Measurements from ENCODE around the gene KNDC1. TPM values are rescaled to one million over a fixed set of nuclear protein-coding genes. Genes with fewer than 3 reads are reported as not detected.

The KNDC1 gene
- total and polyA plus RNA-seq, 2 donors (not counting 3 experiments of a cell fraction or from before 2014, with no cell fraction given), result not detected

GRCh38 chr10:133201948-133202725, 42.1 kb downstream of the KNDC1 start:
- DNase-seq (ENCODE audit: low read depth, low spot score) (no peak), FAIRE-seq (no peak)
- Histone ChIP-seq H4K20me1 (replicated peaks; ENCODE audit: control insufficient read depth, extremely low read depth, insufficient read depth, low read length) (no peaks in the 10 kb centered on the region), H2AFZ (ENCODE audit: low read depth, low read length) (no peak overlapping the region), H3K27ac (ENCODE audit: insufficient read depth, low read depth, low read length) (no peak overlapping the region), H3K9me3 (replicated peaks; ENCODE audit: control insufficient read depth, insufficient read depth, low read length) (no peaks in the 10 kb centered on the region), H3K9me1 (replicated peaks; ENCODE audit: control insufficient read depth, extremely low read depth, insufficient read depth, low read length) (no peaks in the 10 kb centered on the region), H3K4me2 (ENCODE audit: insufficient read depth, low read length) (no peak overlapping the region), H3K79me2 (ENCODE audit: control insufficient read depth, insufficient read depth, low read length) (no peaks in the 10 kb centered on the region), H3K4me3 (replicated peaks in 1 of 3; ENCODE audit: insufficient read depth in 1 of 3, low read depth in 1 of 3, low read length in 3 of 3) (no peak overlapping the region), H3K9ac (replicated peaks; ENCODE audit: extremely low read depth, insufficient read depth, low read length) (no peak overlapping the region), H3K36me3 (ENCODE audit: control insufficient read depth in 2 of 2, extremely low read depth in 1 of 2, insufficient read depth in 2 of 2, low read length in 2 of 2) (no peaks in the 10 kb centered on the region), H3K27me3 (ENCODE audit: control insufficient read depth in 2 of 2, insufficient read depth in 2 of 2, low read length in 2 of 2) (no peaks in the 10 kb centered on the region), H3K4me1 (ENCODE audit: control insufficient read depth, extremely low read depth, insufficient read depth, low read length) (no peaks in the 10 kb centered on the region)
- ChIA-PET POLR2A (no interaction called here), CTCF (no interaction called here)
- intact Hi-C loops (cut with micrococcal nuclease), result no loop called here
- BruUV-seq (replicated peaks), result no TSS peak
- TF ChIP-seq JUN (IDR thresholded peaks at IDR 0.05; ENCODE audit: borderline replicate concordance, insufficient read depth, insufficient read length, low read depth) (no peak), FOS (IDR thresholded peaks at IDR 0.05; ENCODE audit: borderline replicate concordance, insufficient read depth, low read length) (no peak), EZH2 (IDR thresholded peaks at IDR 0.05; ENCODE audit: borderline replicate concordance, low read depth, low read length, severe bottlenecking) (no peak), POLR2AphosphoS5 (IDR thresholded peaks at IDR 0.05; ENCODE audit: insufficient read depth, low read depth, low read length) (no peak), MAX (IDR thresholded peaks at IDR 0.05; ENCODE audit: insufficient read depth, insufficient read length) (no peak), MYC (IDR thresholded peaks at IDR 0.05; ENCODE audit: low read depth, low read length) (no peak), GATA2 (IDR thresholded peaks at IDR 0.05; ENCODE audit: insufficient read depth, insufficient read length, low read depth, low read length) (no peak), CTCF (IDR thresholded peaks at IDR 0.05; ENCODE audit: extremely low read depth in 1 of 2, insufficient read depth in 1 of 2, low read depth in 1 of 2, low read length in 2 of 2) (no peak), POLR2A (IDR thresholded peaks at IDR 0.05; ENCODE audit: low read depth, low read length) (no peak)
- dilution Hi-C loops (cut with MboI; ENCODE audit: extremely low pct_ligation_motif_present, low sequenced_read_pairs), result no loop called here
